HUES48 (cell line): Measurements from ENCODE around the gene NECTIN3.

Experiments
- H3K27ac ChIP-seq: one replicate; pipeline ENCODE4 v1.7.0; 2013; ENCODE audit warnings: low read depth, low read length, inconsistent platforms
- H3K27me3 ChIP-seq: 2 replicates; pipeline ENCODE4 v1.6.1; 2013; ENCODE audit warnings: mild to moderate bottlenecking, low read length; ENCODE audit not compliant: control insufficient read depth, insufficient read depth
- H3K36me3 ChIP-seq: 2 replicates; pipeline ENCODE4 v1.6.1; 2013; ENCODE audit warnings: low read length; ENCODE audit not compliant: control insufficient read depth, insufficient read depth
- H3K4me1 ChIP-seq: 2 replicates; pipeline ENCODE4 v1.6.1; 2013; ENCODE audit warnings: mild to moderate bottlenecking, low read length; ENCODE audit not compliant: control insufficient read depth, insufficient read depth
- H3K4me3 ChIP-seq: 2 replicates; pipeline ENCODE4 v1.5.1; 2013; ENCODE audit warnings: mild to moderate bottlenecking, low read depth, low read length
- H3K9ac ChIP-seq: 2 replicates; pipeline ENCODE4 v1.6.1; 2013; ENCODE audit warnings: mild to moderate bottlenecking, low read depth, low read length, moderate library complexity
- H3K9me3 ChIP-seq: 2 replicates; pipeline ENCODE4 v1.6.1; 2013; ENCODE audit warnings: low read length; ENCODE audit not compliant: control insufficient read depth, insufficient read depth

Gene NECTIN3

DNA sequence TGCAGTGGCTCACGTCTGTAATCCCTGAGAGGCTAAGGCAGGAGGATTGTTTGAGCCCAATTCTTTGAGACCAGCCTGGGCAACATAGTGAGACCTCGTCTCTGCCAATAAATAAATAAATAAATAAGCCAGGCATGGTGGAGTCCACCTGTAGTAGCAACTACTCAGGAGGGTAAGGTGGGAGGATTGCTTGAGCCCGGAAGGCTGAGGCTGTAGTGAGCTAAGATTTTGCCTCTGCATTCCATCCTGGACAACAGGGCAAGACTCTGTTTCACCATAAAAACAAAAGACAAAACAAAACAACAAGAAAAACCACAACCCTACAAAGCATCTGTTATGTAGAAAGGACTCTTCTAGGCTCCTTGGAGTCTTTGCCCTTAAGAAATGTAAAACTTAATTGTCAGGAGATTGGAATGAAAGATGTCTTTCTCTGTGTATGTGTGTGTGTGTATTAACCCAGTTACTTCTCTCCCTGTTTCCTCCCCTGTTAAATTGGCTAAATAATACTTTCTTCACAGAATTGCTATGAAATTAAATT, 9.5 kb downstream of the NECTIN3 start:
- no peaks in the 10 kb centered on the region for H3K9me3 ChIP-seq
- H3K4me1 ChIP-seq = peaks cover 79% of the 10 kb centered on the region
- H3K27me3 ChIP-seq = no peaks in the 10 kb centered on the region
- no peak overlapping the region; the same call in 1 of the 2 replicates for H3K4me3 ChIP-seq
- no peak overlapping the region for H3K27ac ChIP-seq
- H3K9ac ChIP-seq = no peak overlapping the region
- no peaks in the 10 kb centered on the region for H3K36me3 ChIP-seq

DNA sequence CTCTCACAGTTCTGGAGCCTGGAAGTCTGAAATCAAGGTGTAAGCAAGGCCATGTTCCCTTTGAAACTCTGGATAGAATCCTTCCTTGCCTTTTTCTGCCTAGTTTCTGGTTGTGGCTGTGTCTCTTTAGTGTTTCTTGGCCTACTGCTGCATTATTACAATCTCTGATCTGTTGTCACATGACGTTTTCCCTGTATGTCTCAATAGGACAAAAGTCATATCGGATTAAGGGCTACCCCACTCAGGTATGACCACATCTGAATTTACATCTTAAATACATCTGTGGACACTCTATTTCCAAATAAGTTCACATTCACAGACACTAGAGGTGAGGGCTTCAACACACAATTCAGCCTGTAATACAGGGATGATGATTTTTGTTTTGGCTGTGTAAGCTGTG, 13.3 kb downstream of the NECTIN3 start:
- Histone ChIP-seq H3K4me3 (no peak overlapping the region), H3K36me3 (no peaks in the 10 kb centered on the region), H3K27ac (no peak overlapping the region), H3K9ac (no peak overlapping the region), H3K27me3 (no peaks in the 10 kb centered on the region), H3K4me1 (peaks cover 70% of the 10 kb centered on the region), H3K9me3 (no peaks in the 10 kb centered on the region)

DNA sequence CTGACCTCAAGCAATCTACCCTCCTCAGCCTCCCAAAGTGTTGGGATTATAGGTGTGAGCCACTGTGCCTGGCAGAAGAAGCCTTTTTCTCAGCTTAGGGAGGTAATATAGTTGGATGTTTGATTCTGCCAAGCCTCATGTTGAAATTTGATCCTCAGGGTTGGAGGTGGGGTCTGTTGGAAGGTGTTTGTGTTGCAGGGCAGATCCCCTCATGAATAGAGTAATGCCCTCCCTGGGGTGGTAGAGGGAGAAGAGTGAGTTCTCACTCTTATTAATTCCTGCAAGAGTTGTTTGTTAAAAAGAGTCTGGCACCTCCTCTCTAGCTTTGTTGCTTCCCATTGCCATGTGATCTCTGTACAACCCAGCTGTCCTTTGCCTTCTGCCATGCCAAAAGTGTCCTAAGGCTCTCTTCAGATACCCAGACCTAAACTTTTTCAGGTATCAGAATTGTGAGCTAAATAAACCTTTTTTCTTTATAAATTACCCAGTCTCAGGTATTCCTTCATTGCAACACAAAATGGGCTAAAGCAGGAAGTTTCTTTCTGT, 16.4 kb downstream of the NECTIN3 start:
- Histone ChIP-seq H3K9me3 (no peaks in the 10 kb centered on the region), H3K27me3 (no peaks in the 10 kb centered on the region), H3K4me1 (peaks cover 48% of the 10 kb centered on the region), H3K36me3 (no peaks in the 10 kb centered on the region), H3K27ac (peak overlapping the region; percentile 80), H3K9ac (no peak overlapping the region), H3K4me3 (0 out of 2 replicates have a peak overlapping the region, but pooled peaks have one; percentile 20)

DNA sequence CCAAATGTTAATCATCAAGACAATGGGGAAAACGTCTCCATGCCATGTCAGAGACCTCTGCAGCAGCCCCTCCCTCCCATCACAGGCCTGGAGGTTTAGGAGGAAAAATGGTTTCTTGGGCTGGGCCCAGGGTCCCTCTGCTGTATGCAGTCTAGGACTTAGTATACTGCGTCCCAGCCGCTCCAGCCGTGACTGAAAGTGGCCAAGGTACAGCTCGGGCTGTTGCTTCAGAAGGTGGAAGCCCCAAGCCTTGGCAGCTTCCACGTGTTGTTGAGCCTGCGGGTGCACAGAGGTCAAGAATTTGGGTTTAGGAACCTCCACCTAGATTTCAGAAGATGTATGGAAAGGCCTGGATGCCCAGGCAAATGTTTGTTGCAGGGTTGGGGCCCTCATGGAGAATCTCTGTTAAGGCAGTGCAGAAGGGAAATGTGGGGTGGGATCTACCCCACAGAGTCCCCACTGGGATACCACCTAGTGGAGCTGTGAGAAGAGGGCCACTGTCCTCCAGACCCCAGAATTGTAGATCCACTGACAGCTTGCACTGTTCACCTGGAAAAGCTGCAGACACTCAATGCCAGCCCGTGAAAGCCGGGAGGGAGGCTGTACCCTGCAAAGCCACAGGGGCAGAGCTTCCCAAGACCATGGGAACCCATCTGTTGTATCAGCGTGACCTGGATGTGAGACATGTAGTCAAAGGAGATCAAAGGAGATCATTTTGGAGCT, 25.0 kb downstream of the NECTIN3 start:
- H3K4me3 ChIP-seq = no peak overlapping the region
- H3K27me3 ChIP-seq = no peaks in the 10 kb centered on the region
- H3K27ac ChIP-seq = no peak overlapping the region
- H3K9me3 ChIP-seq = peaks cover 24% of the 10 kb centered on the region
- H3K4me1 ChIP-seq = peaks cover 25% of the 10 kb centered on the region
- H3K36me3 ChIP-seq = peaks cover 10% of the 10 kb centered on the region; the same call in 1 of the 2 replicates
- no peak overlapping the region for H3K9ac ChIP-seq

- no peak overlapping the region for H3K9ac ChIP-seq
- H3K4me1 ChIP-seq = peaks cover 44% of the 10 kb centered on the region
- no peak overlapping the region for H3K4me3 ChIP-seq
- H3K9me3 ChIP-seq = no peaks in the 10 kb centered on the region
- H3K36me3 ChIP-seq = no peaks in the 10 kb centered on the region
- H3K27ac ChIP-seq = no peak overlapping the region
- H3K27me3 ChIP-seq = no peaks in the 10 kb centered on the region
These were observed 32.2 kb downstream of the NECTIN3 start for GRCh38 chr3:111103807-111104206.

DNA sequence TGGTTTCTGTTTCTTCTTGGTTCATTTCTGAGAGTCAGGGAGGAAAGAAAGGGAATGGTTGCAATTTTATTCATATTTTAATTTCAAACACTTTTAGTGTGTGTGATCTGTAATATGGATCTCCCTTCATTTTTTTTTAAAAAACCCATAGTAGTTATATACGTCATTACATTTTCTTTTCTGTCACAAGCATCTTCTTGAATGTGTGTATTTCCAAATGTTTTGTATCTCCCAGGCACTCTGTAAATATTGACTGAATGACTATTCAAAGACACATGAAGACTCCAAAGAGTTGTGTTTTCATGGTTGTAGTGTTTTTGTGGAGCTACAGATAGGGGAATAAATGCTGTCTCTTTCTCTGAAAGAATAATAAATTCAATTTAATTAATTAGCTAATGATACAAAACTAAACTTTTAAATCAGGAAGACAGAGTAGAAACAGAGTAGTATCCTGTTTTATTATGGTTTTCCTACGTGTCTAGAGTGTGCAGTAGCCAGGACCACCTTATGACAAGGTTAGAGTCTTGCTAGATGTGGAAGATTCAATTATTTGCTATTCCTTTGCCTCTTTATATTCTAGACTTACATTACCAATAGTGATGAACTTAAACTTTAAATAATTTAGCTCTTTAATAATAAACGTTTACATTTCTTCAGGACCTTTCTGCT, 35.5 kb downstream of the NECTIN3 start:
- H3K36me3 ChIP-seq = no peaks in the 10 kb centered on the region
- H3K4me3 ChIP-seq = peak overlapping the region; percentile 17; the same call in 1 of the 2 replicates
- peaks cover 46% of the 10 kb centered on the region for H3K4me1 ChIP-seq
- H3K27me3 ChIP-seq = no peaks in the 10 kb centered on the region
- no peak overlapping the region for H3K27ac ChIP-seq
- H3K9ac ChIP-seq = no peak overlapping the region
- H3K9me3 ChIP-seq = no peaks in the 10 kb centered on the region

DNA sequence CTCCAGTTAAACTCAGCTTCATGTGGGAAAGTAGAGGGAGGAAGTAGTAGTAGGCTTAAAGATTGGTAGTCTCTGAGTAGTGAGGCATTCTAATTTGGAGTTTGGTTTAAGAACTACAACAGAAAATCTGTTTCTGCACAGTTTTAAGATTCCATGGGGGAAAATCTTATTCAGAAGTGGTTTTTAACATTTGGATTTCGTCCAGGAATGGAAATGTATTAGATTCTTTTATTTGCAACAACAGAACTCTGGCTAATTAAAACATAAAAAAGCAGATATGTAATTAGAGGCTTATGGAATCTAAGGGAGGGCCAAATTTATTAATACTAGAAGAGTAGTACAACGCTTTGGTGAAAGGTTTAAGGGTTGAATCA, 36.0 kb downstream of the NECTIN3 start:
- H3K27me3 ChIP-seq = no peaks in the 10 kb centered on the region
- H3K9me3 ChIP-seq = no peaks in the 10 kb centered on the region
- no peak overlapping the region for H3K9ac ChIP-seq
- H3K27ac ChIP-seq = no peak overlapping the region
- no peak overlapping the region for H3K4me3 ChIP-seq
- no peaks in the 10 kb centered on the region for H3K36me3 ChIP-seq
- H3K4me1 ChIP-seq = peaks cover 51% of the 10 kb centered on the region

- H3K9ac ChIP-seq = no peak overlapping the region
These were observed 41.3 kb downstream of the NECTIN3 start for GRCh38 chr3:111112913-111113312.

DNA sequence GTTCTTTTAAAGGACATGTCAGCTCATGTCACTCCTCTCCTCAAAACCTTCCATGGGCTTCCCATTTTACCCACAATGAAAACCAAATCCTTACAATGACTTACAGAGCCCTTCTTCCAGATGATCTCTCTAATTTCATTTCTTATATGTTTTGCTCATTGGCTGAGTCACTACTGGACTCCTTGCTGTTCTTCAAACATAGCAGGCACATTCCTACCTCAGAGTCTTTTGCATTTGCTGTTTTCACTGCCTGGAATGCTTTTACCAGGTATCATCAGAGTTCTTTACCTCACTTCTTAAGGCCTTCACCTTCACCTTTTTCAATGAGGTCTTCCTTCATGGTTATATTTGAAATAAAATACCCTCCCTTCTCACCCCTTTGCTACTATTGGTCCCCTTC, 57.3 kb downstream of the NECTIN3 start:
- peaks cover 10% of the 10 kb centered on the region for H3K4me1 ChIP-seq
- H3K9me3 ChIP-seq = no peaks in the 10 kb centered on the region
- H3K27ac ChIP-seq = peak overlapping the region; percentile 42
- no peak overlapping the region for H3K4me3 ChIP-seq
- H3K27me3 ChIP-seq = no peaks in the 10 kb centered on the region
- H3K9ac ChIP-seq = no peak overlapping the region
- H3K36me3 ChIP-seq = peaks cover 35% of the 10 kb centered on the region

More at GRCh38 chr3:111112913-111113312, 41.3 kb downstream of the NECTIN3 start:
- no peaks in the 10 kb centered on the region for H3K9me3 ChIP-seq
- no peaks in the 10 kb centered on the region for H3K36me3 ChIP-seq
- peaks cover 34% of the 10 kb centered on the region for H3K4me1 ChIP-seq
- H3K4me3 ChIP-seq = no peak overlapping the region
- no peak overlapping the region for H3K27ac ChIP-seq
- H3K27me3 ChIP-seq = no peaks in the 10 kb centered on the region

DNA sequence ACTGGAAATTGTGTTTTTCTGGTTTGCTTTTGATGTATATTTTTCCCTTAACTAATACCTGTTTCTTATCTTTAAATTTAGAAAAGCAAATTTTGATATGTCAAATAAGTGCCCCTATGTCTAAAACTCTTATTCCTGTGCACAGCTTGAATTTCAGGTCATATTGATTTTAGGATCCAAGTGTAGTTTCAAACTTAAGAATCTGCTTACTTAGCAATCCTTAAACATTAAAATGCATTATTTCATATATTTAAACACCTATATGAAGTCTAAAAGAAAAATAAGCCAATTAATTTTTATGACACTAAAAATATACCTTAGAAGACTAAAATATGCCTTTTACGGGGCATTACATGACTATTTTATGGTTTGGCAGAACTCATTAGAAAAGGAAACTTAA, 59.2 kb downstream of the NECTIN3 start:
- Histone ChIP-seq H3K9ac (no peak overlapping the region), H3K27ac (no peak overlapping the region), H3K9me3 (no peaks in the 10 kb centered on the region), H3K27me3 (no peaks in the 10 kb centered on the region), H3K36me3 (peaks cover 31% of the 10 kb centered on the region), H3K4me1 (peaks cover 10% of the 10 kb centered on the region), H3K4me3 (no peak overlapping the region)

GRCh38 chr3:111134302-111134701, 62.7 kb downstream of the NECTIN3 start:
- Histone ChIP-seq H3K9me3 (no peaks in the 10 kb centered on the region), H3K27ac (no peak overlapping the region)

More at GRCh38 chr3:111134302-111134701, 62.7 kb downstream of the NECTIN3 start:
- Histone ChIP-seq H3K4me1 (no peaks in the 10 kb centered on the region), H3K4me3 (no peak overlapping the region), H3K9ac (no peak overlapping the region), H3K27me3 (no peaks in the 10 kb centered on the region), H3K36me3 (peaks cover 13% of the 10 kb centered on the region)
